CMK (cell line): ENCODE results near the gene POLR3E.

Experiments used
- DNase-seq: peaks from one replicate; pipeline ENCODE4 v3.0.0-alpha.2; 2010; ENCODE audit warnings: low read depth

The POLR3E gene

DNA sequence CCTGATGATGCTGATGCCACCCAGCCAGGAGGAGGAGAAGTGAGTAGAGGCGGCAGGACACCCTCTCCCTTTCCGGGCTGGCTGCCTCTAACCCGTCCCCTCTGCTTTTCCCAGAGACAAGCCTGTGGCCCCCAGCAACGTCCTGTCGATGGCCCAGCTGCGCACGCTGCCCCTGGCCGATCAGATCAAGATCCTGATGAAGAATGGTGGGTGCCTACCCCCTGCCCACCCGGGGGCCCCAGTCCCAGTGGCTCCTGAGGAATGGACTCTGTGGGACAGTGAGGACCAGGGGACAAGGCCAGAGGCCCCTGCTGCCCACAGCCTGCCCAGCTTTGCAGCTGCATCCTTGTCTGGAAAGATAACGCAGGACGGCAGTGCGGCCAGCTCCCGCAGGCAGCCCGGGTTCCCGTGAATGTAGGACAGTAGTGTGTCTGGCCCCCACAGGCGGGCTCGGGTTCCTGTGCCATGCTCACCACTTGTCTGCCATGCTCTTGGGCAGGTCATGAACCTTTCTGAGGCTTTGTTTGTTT is 19.9 kb downstream of the POLR3E start:
- no peak for DNase-seq

DNA sequence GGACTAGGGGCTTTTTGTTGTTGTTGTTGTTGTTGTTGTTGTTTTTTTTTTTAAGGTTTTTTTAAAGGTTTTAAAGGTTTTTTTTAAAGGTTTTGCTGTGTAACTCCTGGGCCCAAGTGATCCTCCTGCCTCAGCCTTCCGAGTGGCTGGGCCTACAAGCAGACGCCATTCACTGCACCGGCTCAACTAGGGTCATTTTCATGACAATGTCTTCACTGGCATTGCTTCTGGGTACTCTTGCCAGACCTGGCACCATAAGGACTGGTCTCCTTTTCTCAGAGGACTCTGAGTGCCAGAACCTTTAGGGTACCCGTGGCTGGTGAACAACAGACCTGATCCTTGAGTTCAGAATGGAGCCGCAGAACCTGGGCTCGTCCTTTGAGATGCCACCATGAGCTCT is 20.4 kb downstream of the POLR3E start:
- DNase-seq, result no peak

DNA sequence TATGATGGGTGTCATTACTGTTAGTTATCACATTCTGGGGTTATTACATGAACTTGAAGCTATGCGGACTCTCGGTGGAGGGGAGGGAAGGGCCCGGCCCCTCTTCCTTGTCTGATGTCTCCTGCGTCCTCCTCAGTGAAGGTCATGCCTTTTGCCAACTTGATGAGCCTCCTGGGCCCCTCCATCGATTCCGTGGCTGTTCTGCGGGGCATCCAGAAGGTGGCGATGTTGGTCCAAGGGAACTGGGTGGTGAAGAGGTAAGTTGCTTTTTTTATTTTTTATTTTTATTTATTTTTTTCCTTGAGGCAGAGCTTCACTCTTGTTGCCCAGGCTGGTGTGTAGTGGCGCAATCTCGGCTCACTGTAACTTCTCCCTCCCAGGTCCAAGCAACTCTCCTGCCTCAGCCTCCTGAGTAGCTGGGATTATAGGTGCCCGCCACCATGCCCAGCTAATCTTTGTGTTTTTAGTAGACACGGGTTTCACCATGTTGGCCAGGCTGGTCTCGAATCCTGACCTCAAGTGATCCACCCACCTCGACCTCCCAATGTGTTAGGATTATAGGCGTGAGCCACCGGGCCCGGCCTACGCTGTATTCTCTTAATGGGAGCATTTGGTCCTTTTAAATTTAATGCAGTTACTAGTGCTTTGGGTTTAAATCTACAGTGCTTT is 21.6 kb downstream of the POLR3E start:
- DNase-seq, result no peak

DNA sequence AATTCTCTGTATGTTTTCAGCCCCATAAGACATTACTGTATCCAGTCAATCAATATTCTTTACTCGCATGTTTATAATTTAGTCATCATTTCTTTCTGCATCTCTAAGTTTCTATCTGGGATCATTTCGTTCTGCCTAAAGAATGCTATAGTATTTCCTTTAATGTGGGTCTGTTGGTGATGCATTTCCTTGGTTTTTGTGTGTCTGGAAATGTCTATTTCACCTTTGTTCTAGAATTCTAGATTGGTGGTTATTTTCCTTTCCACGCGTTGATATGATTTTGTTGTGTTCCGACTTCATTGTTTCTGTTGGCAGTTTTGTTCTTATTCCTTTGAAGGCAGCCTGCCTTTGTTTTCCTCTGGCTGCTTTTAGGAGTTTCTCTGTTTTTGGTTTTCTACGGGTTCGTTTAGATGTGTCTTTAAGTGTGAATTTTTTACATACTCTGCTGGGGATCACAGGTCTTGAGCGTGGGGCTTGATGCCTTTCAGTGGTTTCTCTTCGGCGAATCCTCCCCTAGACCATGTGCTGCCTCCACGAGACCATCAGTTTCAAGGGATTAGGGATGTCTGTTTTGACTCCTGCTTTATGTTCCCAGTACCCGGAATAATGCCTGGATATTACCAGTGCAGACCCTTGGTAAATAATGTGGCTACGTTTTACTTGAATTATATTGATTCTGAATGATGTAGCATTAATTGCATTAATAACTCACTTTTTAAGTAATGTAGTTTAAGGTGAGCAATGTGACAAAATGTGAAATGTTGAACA is 23.5 kb downstream of the POLR3E start:
- DNase-seq, result no peak

DNA sequence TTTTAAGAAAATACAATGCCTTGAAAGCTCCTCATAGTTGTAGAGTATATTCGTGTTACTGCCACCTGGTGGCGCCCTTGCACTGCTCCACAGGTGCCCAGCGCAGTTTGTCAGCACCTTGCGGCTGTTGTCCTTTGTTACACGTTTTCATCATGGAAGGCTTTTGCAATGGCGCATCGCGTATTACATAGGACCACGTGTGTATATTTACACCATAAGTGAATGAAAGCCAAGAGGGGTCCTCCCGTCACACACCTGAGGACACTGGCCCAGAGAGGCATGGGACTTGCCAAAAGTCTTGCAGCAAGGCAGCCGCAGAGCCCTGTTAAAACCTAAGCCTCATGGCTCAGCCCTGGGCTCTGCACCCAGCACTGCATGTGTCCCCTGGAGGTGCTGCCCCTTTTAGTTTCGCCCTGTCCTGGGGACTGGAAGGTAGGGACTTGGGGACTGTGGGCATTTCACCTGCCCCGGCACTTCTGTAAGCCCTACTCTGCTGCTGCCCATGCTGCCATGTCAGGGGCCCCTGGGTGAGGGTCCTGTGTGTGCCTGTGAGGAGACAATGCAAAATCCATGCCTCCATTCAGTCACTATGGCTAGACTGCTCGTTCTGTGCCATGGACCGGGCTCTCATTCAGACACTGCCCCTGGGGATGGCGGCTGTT is 24.3 kb downstream of the POLR3E start:
- DNase-seq, result peak; percentile 30

DNA sequence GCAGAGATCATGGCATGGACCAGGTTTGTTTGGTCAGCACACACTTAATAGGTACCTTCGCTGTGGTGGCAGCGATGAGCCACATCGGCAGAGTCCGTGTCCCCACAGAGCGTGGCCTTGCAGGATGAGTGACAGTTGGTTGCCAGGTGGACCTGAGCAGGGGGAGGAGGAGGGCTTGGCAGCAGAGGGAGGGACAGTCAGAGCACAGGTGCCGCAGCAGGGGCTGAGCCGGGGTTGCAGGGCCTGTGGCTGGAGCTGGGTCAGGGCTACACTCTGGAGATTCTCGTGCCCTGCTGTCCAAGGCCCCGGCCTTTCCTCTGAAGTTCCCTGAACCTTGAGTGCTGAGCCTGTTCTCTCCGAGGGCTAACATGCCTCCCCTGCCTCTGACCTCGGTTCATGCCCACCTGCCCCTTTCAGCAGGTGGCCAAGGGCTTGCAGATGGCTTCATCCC is 24.8 kb downstream of the POLR3E start:
- DNase-seq, result no peak

DNA sequence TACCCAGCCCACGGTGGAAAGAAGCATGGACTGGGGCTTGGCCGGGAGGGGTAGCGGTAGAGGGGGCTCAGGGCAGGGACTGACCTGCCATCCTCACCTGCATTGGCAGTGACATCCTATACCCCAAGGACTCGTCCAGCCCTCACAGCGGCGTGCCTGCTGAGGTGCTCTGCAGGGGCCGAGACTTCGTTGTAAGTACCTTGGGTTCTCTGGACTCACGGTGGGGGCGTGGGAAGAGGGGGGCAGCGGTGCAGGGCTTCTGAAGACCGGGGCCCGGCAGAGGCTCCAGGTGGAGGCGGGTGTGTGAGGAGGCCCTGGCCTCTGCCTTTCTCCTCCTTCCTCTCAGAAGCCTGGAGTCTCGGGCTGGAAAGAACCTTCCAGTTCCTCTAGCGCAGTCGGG is 25.5 kb downstream of the POLR3E start:
- DNase-seq, result no peak

DNA sequence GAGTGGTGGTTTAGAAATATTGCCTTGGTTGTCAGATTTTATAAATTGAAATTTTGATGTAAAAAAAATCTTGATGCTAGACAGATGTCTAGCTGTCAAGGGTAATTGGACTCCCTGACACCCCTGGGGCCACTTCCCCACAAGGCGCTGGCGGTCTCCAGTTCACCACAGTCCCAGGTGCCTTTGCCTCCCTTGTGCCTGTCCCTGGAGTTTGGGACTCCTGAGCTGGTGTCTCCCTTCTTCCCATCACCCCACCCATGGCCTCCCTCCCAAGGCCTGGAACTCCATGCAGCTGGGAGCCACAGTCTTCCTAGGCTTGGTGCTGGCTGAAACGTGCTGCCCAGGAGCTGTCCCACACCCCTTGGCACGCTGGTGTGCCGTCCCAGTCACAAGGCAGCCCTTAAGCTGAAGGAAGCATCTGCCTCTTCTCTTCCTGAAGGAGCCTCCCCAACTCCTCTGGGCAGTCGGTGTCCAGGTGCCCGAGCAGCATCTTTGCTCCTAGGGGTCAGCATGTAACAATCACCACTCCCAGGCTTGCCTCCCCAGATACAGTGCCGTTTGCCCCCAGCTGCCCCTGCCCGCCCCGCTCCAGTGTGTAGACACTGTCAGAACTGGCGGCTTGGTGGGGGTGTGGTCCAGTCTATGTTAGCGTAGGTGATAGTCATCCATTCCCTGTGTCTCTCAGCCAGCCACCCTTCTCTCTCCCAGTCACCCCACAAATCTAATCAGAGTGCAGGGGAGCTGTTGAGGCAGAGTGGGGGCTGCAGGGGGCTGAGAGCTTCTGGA is 26.2 kb downstream of the POLR3E start:
- DNase-seq, result no peak

DNA sequence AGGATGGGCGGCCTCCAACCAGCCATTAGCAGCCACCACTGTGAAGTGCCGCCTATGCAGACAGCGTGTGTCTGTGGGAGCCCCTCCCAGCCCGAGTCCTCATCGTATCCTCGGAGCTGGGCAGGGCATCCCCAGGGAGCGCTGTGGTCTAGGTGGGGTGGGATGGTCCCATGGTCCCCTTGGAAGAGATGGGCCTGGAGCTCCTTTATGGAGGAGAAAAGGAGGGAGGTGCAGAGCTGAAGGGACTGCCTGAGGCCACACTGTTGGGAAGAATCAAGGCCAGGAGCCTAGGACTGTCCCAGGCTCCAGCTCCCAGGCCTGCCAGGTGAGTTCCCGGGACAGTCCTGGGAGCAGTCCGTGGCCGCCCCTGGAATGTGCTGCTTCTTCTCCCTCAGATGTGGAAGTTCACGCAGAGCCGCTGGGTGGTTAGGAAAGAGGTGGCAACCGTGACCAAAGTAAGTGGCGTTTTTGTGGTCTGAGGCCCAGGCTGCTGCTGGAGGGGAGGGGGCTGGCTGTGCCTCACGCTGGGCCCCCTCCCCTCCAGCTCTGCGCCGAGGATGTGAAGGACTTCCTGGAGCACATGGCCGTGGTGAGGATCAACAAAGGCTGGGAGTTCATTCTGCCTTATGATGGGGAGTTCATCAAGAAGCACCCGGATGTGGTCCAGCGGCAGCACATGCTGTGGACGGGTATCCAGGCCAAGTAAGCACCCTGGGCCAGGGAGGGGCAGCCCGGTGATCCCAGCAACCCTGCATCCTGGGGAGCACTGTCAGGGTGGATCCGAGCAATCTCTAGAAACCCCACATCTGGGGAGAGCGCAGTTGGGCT is 27.0 kb downstream of the POLR3E start:
- no peak for DNase-seq

DNA sequence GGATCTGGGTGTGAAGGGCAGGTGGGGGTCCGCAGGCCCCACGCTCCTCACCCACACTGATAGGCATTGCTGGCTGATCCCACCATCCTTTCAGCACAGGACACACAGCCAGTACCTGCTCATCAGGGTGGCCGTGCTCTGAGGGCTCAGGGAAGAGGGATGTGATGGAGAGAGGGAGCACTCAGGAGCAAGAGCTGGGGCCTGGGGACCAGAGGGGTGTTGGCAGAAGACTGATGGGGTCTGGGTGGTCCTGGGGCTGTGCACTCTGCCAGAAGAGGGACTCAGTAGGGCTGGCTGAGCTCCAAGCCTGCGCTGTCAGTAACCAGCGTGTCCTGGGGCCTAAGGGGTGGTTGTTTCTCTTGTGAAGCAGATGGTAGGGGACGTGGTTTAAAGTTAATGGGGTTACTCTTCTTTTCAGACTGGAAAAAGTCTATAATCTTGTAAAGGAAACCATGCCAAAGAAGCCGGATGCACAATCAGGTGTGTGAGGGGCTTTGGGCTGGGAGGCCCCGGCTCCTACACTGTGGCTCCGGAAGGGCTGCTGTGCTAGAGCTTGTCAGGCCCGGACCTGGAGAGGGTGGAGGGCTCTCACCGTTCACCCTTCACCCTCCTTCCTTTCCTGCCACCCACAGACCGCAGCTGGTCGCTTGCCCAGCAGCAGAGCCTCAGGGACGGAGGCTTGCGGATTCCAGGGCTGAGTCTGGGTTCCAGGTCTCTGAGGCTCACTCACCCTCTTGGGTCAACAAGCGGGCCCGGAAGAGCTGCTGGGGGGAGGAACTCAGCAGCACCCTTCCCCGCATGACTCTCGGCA is 27.8 kb downstream of the POLR3E start:
- no peak for DNase-seq

DNA sequence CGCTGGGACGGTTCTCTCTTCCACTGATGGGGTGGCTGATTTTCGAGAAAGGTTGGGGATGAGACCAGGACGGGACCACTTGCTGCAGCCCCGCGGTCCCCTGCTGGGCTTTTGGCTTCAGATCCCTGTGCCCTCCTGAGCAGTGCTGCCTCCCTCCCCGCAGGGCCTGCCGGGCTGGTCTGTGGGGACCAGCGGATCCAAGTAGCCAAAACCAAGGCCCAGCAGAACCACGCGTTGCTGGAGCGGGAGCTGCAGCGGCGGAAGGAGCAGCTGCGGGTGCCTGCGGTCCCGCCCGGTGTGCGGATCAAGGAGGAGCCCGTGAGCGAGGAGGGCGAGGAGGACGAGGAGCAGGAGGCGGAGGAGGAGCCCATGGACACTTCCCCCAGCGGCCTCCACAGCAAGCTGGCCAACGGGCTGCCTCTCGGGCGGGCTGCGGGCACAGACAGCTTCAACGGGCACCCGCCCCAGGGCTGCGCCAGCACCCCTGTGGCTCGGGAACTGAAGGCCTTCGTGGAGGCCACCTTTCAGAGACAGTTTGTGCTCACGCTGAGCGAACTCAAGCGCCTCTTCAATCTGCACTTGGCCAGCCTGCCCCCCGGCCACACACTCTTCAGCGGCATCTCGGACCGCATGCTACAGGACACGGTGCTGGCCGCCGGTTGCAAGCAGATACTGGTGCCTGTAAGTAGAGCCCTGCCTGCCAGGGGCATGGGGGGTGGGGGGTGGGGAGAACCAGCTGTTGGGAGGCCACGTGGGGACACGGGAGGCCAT is 28.6 kb downstream of the POLR3E start:
- DNase-seq, result no peak

DNA sequence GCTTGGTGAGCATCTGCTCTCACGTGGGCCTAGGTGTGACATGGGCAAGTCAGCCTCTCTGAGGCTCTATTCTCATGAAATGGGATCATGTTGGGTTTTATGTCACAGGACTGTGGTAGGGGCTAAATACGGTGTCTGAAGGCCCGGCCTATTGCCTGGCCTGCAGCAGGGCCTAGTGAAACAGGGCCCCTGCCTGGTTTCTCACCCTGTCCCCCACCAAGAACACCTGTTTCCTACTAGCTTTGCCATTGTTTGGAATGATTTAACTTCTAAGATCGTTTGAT is 29.1 kb downstream of the POLR3E start:
- no peak for DNase-seq

DNA sequence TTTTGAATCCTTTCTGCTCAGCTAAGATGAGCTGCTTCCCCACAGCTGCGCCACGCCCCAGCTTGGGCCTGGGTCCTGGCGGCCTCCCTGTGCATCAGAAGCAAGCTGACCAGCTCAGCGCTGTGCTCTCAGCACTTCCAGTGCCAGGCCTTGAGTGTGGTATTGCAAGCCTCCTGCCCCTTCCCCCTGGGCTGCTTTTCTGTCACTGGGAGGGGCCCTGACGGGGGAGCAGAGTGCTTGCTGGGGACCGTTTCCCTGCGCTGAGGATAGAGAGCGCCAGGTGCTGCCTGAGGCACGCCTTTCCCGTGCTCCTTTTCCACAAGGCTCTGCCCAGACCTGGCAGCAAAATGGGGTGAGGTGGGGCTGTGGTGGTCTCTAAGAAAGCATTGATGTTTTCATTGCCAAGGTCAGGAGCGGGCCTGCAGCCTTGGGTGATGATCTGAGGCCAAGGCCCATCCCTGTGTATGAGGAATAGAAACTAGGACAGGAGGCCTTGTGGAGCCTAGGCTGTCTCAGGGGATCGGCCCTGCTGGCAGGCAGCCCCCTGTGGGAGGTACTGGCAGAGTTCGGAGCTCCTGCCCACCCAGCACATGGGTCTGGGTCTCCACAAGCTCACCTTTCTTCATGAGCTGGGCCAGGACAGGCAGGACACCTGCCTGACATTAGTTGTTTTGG is 29.7 kb downstream of the POLR3E start:
- no peak for DNase-seq

DNA sequence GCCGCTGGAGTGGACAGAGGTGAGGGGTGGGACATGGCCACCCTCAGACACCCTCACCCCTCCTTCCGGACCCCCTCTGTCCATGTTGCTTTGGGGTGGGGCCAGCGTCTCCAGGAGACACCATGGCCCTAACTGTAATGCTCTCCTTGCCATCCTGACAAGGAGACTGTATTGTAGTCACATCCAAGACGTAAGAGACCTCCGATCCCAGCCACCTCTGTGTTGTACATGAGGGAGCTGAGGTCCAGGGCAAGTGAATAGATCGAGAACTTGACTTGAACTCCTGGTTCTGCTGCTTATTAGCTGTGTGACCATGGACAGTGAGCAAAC is 30.2 kb downstream of the POLR3E start:
- no peak for DNase-seq

DNA sequence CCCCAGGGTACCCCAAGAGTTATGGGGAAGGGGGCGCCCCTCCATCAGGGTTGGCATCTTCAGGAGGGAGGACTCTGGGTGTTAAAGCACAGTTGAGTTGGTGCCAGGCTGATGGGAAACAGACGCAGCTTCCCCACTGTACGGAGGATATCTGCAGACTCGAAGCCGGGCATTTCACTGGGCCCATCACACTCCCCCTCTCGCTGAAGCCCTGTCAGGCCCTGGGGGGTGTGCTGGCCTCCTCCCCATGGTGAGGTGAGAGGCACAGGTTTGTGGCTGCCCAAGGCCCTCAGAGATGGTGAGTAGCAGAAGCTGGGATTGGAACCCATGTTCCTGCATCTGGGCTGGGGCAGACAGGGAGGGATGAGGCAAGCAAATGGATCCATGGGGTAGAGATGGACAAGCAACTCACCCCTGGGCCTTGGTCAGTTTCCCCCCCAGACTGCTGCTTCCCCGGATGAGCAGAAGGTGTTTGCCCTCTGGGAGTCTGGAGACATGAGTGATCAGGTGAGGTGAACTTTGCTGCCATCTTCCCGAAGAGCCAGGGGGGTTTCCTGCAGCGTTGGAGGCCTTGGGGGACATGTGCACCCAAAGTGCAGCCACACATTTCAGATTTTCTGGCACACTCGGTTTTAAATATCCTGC is 31.0 kb downstream of the POLR3E start:
- no peak for DNase-seq

DNA sequence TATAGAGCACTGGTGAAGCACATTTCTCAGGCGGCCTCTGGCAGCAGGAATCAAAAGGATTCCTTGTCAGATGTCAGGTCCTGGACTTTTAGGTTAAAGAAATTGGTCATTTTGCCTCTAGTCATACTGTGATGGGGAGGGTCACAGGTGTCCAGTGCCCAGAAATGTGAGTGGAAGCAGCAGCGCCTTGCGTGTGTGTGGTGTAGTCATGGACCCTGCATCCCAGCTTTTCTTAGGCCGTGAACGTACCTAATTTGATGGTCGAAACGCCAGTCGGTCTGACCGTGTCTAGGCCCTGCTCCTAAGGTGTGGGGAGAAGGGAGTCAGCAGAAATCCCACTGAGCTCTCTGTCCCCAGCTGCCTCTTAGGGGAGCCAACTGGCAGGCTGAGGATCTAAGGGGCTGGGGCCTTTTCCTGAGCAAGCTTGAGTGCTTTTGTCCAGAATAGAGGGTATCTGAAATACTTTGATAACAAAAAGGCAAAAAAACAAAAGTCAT is 32.0 kb downstream of the POLR3E start:
- no peak for DNase-seq

DNA sequence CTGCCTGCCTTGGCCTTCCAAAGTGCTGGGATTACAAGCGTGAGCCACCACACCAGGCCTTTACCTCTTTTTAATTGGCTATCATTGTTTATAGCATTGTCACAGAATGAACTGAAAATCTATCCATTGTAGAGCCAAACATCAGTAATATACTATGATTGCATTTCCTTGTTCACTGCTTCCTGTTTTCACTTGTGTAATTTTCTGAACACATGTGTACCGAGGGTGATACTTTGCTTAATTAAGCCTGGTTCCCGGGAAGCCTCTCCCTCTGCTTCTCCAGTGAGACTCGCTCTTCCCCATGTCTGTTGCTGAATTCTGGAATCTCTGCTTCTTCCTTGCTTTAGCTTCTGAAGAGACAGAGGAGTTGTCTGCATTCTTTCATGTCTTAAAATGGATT is 33.1 kb downstream of the POLR3E start:
- no peak for DNase-seq

DNA sequence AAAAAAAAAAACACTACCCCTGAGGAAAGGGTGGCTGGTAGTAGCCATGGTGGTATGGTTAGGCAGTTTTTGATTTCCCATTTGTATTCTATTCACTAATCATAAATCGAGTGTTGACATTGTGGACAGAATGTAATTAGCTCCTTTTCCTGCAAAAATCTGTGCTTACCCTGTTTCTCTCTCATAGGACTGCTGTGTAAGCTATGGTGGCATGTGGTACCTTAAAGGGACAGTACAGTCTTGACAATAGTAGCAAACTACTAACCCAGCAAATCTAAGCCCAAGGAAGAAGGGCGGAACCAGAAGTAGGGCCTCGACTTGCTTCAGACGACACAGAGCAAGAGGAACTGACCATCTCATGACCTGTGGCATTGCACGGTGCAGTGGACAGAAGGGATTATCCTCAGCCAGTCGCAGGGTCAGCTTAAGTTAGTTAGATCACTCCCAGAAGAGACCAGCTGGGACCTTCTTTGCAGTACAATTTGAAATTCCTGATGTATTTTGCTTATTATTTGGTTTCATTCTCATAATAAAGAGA is 36.3 kb downstream of the POLR3E start:
- DNase-seq, result no peak
